Calu3 (cell line): ENCODE results near the gene ANKEF1. TPM values are rescaled to one million over a fixed set of nuclear protein-coding genes. Genes with fewer than 3 reads are reported as not detected.
A peak's percentile ranks its signal among the peaks of the same experiment; 100 is the strongest.

Experiments
- BruUV-seq: library from RNA; stranded (reverse); fragments of 400-500 nt; replicated peaks from 2 replicates; lab custom pipeline; 2021; lab: Mats Ljungman, UMichigan
- CTCF ChIA-PET: fragments of 300-600 bp; sonication (Branson Sonifier 250); formaldehyde crosslinking; loops from one replicate; lab custom pipeline; 2022; ENCODE audit warnings: antibody characterized with exemption; lab: Charles Lee
- DNase-seq: peaks from one replicate; pipeline ENCODE4 v3.0.0; 2022
- H3K27ac Mint-ChIP-seq: one replicate; pipeline ENCODE4 v1.8.0; 2022; ENCODE audit warnings: mixed read lengths; ENCODE audit not compliant: unreplicated experiment
- H3K27me3 Mint-ChIP-seq: one replicate; pipeline ENCODE4 v1.8.0; 2022; ENCODE audit warnings: mixed read lengths; ENCODE audit not compliant: unreplicated experiment
- H3K36me3 Mint-ChIP-seq: one replicate; pipeline ENCODE4 v1.8.0; 2022; ENCODE audit warnings: mild to moderate bottlenecking, moderate library complexity, mixed read lengths; ENCODE audit not compliant: insufficient read depth, unreplicated experiment
- H3K4me1 Mint-ChIP-seq: one replicate; pipeline ENCODE4 v1.8.0; 2022; ENCODE audit warnings: mild to moderate bottlenecking, low read depth, mixed read lengths; ENCODE audit not compliant: unreplicated experiment
- H3K4me3 Mint-ChIP-seq: one replicate; pipeline ENCODE4 v1.8.0; 2022; ENCODE audit warnings: mild to moderate bottlenecking, low read depth, moderate library complexity, mixed read lengths; ENCODE audit not compliant: unreplicated experiment
- H3K9me3 Mint-ChIP-seq: one replicate; pipeline ENCODE4 v1.8.0; 2022; ENCODE audit warnings: low read depth, mixed read lengths; ENCODE audit not compliant: unreplicated experiment
- CTCF ChIP-seq: fragments of 200-600 bp; IDR thresholded peaks from one replicate; pipeline ENCODE4 v1.8.0; 2022; ENCODE audit warnings: antibody characterized with exemption; ENCODE audit not compliant: unreplicated experiment
- intact Hi-C: fragments of 100-400 bp; cut with micrococcal nuclease; formaldehyde crosslinking; loops from one replicate; pipeline ENCODE4 v1.10.0; 2022; ENCODE audit not compliant: unreplicated experiment
- total RNA-seq: library from RNA; stranded (reverse); gene quantifications from 2 replicates; pipeline ENCODE4 v1.2.3, GENCODE V29; 2022

The ANKEF1 gene
- total RNA-seq, 1 experiment from 2014 or later = 9.0 TPM

- Mint-ChIP-seq H3K27me3 (no peaks in the 10 kb centered on the region), H3K27ac (no peak overlapping the region), H3K36me3 (peaks cover 5% of the 10 kb centered on the region), H3K4me3 (no peak overlapping the region), H3K4me1 (peaks cover 26% of the 10 kb centered on the region), H3K9me3 (no peaks in the 10 kb centered on the region)
- intact Hi-C loops = no loop called here
- no peak for DNase-seq
- CTCF ChIA-PET = no interaction called here
- no peak for TF ChIP-seq CTCF
- no TSS peak for BruUV-seq
These were observed 45.8 kb downstream of the ANKEF1 start for GRCh38 chr20:10080574-10080973.

- H3K27ac Mint-ChIP-seq = no peak overlapping the region
- no peaks in the 10 kb centered on the region for H3K27me3 Mint-ChIP-seq
- intact Hi-C loops = loop anchor here (1.0 to 10.0 kb wide), 4 partner anchors 112 to 473 kb away; no protein-coding TSS in a partner anchor
- no peak overlapping the region for H3K4me3 Mint-ChIP-seq
- H3K36me3 Mint-ChIP-seq = no peaks in the 10 kb centered on the region
- no peak for DNase-seq
- no peaks in the 10 kb centered on the region for H3K9me3 Mint-ChIP-seq
- CTCF ChIA-PET = interaction anchor here (1.2 to 1.7 kb wide), 5 partner anchors 10 to 473 kb away, joined by 3 to 22 read pairs (median 4); no protein-coding TSS in a partner anchor
- TF ChIP-seq CTCF = no peak
- H3K4me1 Mint-ChIP-seq = peaks cover 8% of the 10 kb centered on the region
- BruUV-seq = no TSS peak
These were observed 55.2 kb downstream of the ANKEF1 start for GRCh38 chr20:10089871-10090587.

GRCh38 chr20:10090588-10091166 lies 55.9 kb downstream of the ANKEF1 start:
- Mint-ChIP-seq H3K9me3 (no peaks in the 10 kb centered on the region), H3K27ac (no peak overlapping the region), H3K4me1 (peaks cover 8% of the 10 kb centered on the region), H3K36me3 (no peaks in the 10 kb centered on the region), H3K27me3 (no peaks in the 10 kb centered on the region), H3K4me3 (no peak overlapping the region)
- peak; percentile 50 for DNase-seq
- intact Hi-C loops = loop anchor here (1.0 to 10.0 kb wide), 4 partner anchors 112 to 473 kb away; no protein-coding TSS in a partner anchor
- no TSS peak for BruUV-seq
- CTCF ChIA-PET = interaction anchor here (1.2 to 1.7 kb wide), 5 partner anchors 11 to 474 kb away, joined by 3 to 22 read pairs (median 4); no protein-coding TSS in a partner anchor
- peak; percentile 31 for TF ChIP-seq CTCF

GRCh38 chr20:10093087-10093591 lies 58.4 kb downstream of the ANKEF1 start:
- Mint-ChIP-seq H3K27me3 (no peaks in the 10 kb centered on the region), H3K9me3 (no peaks in the 10 kb centered on the region), H3K4me3 (no peak overlapping the region), H3K27ac (no peak overlapping the region), H3K4me1 (peaks cover 8% of the 10 kb centered on the region), H3K36me3 (no peaks in the 10 kb centered on the region)
- intact Hi-C loops = loop anchor here (5.0 to 10.0 kb wide), 3 partner anchors 132 to 476 kb away; no protein-coding TSS in a partner anchor
- no TSS peak for BruUV-seq
- TF ChIP-seq CTCF = no peak
- CTCF ChIA-PET = interaction anchor here (0.8 to 1.0 kb wide), 2 partner anchors 115 to 476 kb away, joined by 3 to 4 read pairs; no protein-coding TSS in a partner anchor
- DNase-seq = peak; percentile 17
